Right lobe of liver (tissue), 4 donors: Measurements from ENCODE around the gene FLYWCH1.

Experiments used
- POLR2A ChIP-seq: fragments of 450-650 bp; IDR thresholded peaks from one replicate; pipeline ENCODE4 v1.6.1; 2017; ENCODE audit warnings: antibody characterized with exemption, mild to moderate bottlenecking
- TF ChIP-seq, protein P1 (sequence below), 4 donors: fragments of 200-600 bp in 3 of 4; fragments of 450-650 bp in 1 of 4; IDR thresholded peaks; one replicate each; pipeline versions ENCODE4 v1.5.1 to v1.8.0; 2016 to 2022; ENCODE audit warnings: antibody characterized with exemption in 4 of 4, mild to moderate bottlenecking in 2 of 4
- donor health status: DM: no; HTN: no; CAD: no.
- donor health status: DM: no; HTN: no; CAD: no.
- donor health status: DM: no; HTN: yes; CAD: no.

DNA sequence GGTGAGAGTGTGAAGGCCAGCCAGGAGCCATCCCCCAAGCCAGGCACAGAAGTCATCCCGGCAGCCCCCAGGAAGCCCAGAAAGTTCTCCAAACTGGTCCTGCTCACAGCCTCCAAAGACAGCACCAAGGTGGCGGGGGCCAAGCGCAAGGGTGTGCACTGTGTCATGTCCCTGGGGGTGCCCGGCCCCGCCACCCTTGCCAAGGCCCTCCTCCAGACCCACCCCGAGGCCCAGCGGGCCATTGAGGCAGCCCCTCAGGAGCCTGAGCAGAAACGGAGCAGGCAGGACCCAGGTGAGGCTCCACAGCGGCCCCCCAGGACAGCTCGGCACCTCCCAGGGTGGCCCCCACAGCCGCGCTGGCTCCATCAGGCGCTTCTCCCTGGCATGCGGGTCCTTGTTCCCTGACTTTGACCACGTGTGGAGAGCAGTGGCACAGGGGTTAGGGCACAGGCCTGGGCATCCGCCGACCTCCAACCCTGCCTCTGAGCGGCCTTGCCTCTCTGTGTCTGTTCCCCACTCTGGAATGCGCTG is 15.2 kb upstream of the FLYWCH1 start:
- TF ChIP-seq, protein P1, sequence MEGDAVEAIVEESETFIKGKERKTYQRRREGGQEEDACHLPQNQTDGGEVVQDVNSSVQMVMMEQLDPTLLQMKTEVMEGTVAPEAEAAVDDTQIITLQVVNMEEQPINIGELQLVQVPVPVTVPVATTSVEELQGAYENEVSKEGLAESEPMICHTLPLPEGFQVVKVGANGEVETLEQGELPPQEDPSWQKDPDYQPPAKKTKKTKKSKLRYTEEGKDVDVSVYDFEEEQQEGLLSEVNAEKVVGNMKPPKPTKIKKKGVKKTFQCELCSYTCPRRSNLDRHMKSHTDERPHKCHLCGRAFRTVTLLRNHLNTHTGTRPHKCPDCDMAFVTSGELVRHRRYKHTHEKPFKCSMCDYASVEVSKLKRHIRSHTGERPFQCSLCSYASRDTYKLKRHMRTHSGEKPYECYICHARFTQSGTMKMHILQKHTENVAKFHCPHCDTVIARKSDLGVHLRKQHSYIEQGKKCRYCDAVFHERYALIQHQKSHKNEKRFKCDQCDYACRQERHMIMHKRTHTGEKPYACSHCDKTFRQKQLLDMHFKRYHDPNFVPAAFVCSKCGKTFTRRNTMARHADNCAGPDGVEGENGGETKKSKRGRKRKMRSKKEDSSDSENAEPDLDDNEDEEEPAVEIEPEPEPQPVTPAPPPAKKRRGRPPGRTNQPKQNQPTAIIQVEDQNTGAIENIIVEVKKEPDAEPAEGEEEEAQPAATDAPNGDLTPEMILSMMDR (IDR thresholded peaks at IDR 0.05): no peak
- TF ChIP-seq POLR2A: no peak
